NT2/D1 (cell line): ENCODE measurements around the gene ACADS.

Experiments used
- SUZ12 ChIP-seq: IDR thresholded peaks from 2 replicates; pipeline ENCODE4 v1.6.1; 2011; ENCODE audit not compliant: insufficient read length, insufficient read depth; ENCODE audit errors: extremely low read depth
- YY1 ChIP-seq: IDR thresholded peaks from 2 replicates; pipeline ENCODE4 v1.6.1; 2011; ENCODE audit not compliant: insufficient read length, insufficient read depth

GRCh38 chr12:120722784-120723183 lies 2.8 kb upstream of the ACADS start:
- no peak for TF ChIP-seq SUZ12
- no peak for TF ChIP-seq YY1
